OCI-M2 (cell line): ENCODE data around the gene KAT6B.

Experiments
- DNase-seq: peaks from one replicate; lab custom pipeline; 2025; ENCODE audit not compliant: unreplicated experiment; lab: John Stamatoyannopoulos, UW

The KAT6B gene

DNA sequence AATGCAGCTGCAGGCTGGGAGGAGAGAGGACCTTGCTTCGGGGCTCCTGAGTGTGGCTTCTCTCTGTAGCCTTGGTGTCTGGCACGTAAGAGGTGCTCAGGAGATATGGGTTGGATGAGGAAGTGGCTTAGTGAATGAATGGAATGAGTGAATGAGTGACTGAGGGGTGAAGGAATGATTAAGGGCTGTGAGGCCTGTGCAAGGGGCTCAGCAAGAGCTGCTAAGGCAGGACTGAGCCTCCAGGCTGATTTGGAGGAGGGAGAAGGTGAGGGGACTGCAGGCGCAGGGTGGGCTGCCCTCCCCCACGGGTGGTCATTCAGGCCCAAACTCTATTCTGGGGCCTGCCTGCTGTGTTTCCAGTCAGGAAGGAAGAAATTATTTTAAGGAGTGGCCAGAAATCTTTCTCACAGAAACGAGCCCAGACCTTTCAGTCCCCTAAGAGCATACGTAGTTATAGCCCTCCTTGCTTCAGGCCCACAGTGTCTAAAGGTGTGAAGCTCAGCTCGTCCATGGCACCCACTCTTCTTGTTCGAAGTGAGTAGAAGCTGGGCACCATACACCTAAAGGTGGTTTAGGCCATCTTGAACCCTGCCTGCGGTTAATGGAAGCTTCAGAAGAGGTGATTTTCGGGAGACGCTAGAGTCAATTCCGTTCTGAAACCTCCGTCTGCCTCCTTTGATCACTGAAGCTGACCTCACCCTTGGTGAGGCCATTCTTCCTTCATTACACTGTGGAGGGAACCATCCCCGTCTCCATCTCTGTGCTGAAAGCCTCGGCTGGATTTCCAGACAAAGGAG lies 235.5 kb downstream of the KAT6B start:
- no peak for DNase-seq

DNA sequence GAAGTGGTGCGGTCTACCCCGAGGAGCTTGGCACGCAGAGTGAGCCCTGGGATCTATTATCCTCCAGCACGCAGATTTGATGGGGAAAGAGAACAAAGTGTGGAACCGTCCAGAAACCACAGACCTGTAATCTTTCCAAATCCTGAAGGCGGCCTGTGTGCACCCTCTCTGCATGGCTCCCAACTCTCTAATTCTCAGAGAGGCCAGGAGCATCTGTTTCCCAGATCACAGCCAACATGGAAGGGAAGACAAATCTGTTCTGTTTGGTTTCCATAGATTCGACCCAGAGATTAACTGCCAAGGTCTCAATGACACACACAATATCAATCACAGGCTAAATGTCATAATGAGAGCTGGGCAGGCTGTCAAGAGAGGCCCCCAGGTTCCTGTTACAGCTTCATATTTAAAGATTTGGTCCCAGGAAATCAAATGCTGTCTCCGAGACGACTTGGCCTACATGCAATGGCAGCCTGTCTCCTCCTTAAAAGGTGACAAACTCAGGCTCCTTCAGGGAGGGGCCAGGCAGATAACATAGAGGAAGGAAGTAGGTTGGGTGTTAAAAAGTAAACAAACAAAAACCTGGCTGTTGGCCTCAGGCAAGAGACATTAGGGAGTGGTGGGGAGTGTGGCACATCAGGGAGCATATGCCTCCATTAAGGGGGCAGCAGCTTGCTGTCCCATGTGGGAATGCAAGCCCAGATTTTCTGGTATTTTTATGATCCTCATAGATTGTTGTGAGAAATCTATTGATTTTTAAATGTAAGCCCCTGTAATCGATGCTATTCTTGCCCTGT lies 236.3 kb downstream of the KAT6B start:
- DNase-seq, result no peak

DNA sequence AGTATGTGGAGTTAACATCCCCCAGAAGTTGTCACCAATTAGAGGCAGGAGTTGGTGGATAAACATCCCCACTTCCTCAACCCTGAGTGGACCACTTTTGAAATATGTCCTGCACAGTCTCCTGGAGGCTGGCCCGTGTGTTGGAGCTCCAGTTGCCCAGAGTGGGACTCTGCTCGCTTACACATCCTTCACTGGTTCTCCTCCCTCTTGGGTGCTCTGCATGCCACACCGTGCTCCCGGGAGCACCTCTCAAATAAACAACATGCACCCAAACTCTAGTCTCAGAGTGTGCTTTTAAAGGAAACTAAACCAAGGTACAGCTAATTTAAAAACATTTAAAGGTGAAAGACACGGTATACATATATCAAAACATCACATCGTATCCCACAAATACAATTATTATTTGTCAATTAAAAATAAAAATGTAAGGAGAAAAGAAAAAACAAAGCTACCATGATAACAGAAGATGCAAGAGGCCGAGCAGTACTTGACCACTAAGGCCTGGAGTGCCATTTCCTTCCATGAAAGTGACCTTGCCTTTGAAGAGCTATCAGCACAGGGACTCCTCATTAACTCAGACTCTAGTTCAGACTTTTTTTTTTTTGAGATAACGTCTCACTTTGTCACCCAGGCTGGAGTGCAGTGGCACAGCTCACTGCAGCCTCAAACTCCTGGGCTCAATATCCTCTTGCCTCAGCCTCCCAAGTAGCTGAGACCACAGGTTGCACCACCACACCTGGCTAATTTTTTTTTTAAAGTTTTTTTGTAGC lies 237.2 kb downstream of the KAT6B start:
- no peak for DNase-seq

DNA sequence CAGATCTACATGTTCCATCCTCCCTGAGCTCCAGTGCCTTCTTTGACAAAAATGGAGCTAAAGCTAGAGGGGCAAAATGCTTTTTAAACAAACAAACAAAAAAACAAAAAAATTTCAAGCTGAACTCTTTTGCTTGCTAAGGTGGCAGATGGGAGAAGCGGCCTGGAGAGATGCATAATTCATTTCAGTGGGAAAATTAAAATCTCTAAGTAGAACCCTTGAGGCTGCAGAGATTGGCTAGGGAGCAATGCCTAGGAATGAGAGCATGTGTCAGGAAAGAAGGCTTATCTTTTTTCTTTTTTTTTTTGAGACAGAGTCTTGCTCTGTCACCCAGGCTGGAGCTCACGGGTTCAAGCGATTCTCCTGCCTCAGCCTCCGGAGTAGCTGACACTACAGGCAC lies 238.7 kb downstream of the KAT6B start:
- DNase-seq, result no peak

DNA sequence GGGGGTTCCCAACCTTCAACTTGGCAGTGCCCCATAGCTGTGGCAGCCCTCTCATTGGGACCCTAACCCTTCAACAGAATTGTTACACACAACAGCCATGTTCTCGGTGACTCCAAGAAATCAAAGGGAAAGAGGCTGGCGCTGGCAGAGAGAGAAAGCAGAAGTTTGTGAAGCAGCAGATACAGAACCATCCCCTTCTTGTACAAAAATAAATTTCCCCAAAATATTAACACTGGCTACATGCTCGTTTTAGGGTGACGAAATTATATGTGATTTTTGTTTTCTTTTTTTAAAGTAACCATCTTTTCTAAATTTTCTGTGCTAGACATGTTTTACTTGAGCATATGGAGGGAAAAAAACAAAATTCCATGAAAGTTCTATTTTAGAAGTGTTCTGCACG lies 239.9 kb downstream of the KAT6B start:
- no peak for DNase-seq

DNA sequence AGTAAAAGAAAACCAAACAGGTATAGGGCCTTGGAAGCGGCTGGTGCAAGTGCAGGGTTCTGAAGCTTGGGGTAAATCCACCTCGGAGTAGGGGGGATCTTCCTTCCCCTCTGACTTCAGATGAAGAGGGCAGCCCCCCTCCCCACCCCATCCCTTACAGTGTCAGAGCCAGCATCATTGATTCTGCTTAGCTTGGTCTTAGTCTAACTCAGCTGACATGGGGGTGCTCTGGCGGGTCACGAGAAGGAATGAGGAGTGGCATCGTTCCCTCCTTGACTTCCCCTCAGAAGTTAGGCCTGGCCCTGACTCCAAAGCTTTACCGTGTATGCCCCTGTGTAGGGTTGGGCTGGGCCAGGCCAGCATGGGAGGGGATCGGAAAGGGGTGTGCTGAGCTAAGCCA lies 240.9 kb downstream of the KAT6B start:
- no peak for DNase-seq

DNA sequence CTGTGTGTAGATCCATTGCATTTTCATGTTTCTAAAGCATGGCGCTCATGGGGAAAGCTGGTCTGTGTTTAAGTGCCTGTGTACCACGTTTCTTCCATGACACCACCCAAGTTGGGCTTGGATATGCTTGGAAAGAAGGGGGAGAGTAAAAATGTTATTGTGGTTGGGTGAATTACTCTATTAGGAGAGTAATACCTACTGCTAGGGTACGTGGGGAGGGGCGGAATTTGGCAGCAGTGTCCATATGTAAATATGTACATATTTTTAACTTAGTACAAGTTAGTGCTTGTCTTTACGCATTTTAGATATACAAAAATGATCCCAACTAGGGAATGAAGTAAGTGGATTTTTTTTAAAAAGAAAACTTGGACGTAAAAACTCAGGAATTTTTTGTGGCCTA lies 242.1 kb downstream of the KAT6B start:
- DNase-seq, result no peak

DNA sequence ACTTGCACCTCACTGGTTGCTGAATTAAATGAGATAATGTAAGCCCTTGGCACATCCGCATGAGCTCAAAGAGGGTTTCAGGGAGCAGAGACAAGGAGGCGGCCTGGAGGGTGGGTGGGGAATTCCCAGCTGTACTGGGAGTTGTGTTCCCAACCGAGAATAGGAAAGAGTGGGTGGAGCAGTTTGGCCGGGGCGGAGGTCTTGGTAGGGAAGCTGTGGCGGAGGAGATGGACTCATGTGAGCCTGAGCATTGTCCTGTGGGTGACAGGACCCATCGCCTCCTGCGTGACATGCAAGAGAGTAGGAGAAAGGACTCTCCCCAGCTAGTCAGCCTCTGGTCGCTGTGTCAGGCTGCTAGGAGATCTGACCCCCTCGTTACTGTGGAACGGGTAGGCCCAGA lies 244.1 kb downstream of the KAT6B start:
- no peak for DNase-seq

DNA sequence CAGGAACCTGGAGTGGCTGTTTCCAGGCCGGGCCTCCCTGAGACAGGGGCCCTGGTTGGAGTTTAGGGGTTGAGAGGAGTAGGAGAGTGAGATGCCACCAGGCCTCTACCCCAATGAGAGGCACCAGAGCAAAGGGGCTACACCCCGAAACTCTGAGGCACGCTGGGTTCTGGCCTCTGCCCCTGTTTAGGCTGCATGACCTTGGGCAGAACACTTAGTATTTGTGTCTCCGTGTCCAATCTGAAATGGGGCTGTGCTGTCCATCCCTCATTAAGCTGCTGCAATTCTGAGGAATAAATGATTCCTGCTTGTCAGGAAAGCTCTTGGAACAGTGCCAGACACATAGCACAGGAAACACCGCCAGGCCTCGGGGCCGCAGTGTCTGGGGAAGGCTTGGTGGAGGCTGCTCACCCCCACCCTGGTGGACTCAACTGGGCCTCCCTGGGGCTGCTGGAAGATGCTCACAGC lies 244.6 kb downstream of the KAT6B start:
- DNase-seq, result no peak

DNA sequence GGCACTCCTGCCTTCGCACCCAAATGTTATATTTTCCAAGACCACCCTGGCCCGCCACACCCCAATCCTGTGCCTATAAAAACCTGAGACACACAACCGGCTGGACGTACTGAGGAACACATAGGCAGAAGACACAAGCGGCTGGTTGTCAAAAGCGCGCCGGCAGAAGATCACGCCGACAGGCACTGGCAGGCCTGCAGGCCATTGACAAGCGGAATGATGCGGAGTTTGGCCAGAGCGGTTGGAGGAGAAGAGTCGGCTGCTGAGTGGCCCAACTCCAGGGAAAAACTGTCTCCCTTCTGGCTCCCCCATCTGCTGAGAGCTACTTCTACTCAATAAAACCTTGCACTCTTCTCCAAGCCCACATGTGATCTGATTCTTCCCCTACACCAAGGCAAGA lies 245.4 kb downstream of the KAT6B start:
- no peak for DNase-seq

DNA sequence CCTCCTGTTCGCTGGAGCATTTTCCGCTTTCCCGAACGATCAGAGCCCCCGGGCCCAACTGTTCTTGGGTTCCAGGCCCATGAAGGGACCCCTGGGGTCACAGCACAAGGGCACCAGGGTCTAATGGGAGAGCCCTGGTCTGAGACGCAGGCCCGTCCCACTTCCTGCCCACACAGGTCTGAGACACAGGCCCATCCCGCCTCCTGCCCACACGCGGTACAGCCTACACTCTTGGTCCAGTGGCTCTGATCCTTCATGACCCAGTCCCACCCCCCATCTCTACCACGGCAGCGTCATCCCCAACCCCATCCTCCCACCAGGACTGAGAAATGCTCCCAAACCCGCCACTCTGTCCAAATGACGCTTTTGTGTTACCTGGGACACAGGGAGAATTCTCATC lies 246.3 kb downstream of the KAT6B start:
- DNase-seq, result no peak

DNA sequence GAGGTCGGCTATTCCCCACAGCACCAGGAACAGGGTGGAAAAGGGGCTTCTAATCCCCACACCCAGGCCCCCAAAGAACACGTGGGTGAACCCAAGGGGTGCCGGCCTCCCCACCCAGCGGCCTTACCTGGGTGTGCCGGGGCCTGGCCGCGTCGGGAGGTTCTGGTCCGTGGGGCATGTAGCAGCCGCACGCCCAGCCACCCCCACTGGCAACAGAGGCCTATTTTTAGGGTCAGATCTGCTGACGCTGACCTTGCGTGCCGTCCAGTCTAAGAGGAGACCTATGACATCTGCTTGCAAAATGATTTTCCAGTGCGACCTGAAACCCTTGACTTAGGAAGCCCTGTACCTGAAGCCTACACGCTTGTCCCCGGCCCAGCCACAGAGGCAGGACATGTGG lies 247.0 kb downstream of the KAT6B start:
- DNase-seq, result no peak

DNA sequence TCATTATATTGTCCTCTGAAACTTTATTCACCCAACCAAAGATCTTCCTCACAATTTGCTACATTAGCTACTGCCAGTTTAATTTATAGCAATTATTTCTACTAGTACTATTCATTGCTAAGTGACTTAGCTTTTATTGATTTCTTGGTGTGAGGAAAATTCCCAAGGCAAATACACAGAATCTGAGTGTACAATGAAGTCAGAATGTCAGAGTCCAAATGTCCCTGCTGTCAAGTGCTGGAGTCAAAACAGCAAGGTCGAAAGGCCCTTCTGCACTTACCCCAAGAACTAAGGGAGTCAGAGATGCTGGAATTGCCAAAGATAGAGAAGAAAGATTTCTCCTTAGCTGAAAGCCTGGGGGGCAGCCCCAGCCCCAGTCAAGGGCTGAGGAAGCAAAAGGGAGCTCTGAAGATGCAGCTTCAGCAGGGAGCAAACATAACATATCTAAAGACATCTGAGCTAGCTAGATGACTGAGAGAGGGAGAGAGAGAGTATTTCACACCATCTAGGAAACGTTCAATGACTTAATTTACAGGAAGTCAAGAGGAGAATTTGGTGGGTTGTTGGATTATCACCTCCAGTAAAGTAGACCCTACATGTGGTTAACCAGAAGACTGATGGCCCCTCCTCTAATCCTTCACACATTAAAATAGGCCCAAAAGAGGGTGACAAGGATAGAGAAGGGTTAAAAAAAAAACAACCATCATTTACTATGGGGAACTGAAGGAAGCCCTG lies 248.5 kb downstream of the KAT6B start:
- no peak for DNase-seq

DNA sequence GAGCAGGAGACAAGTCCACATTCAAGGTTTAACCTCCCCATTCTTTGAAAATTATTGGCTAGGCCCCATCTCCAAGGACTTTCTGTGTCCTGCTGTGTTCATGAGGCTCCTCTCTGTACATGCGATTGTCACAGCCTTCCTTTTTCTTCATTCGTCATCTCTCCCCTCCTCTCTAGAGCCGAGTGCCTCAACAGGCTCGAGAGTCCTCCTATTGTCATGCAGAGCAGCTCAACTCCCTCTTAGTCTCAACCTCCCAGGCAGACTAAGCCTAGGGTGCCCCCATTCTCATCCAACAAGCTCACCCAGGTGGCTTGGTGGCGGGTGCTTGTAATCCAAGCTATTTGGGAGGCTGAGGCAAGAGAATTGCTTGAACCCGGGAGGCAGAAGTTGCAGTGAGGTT lies 249.9 kb downstream of the KAT6B start:
- no peak for DNase-seq

DNA sequence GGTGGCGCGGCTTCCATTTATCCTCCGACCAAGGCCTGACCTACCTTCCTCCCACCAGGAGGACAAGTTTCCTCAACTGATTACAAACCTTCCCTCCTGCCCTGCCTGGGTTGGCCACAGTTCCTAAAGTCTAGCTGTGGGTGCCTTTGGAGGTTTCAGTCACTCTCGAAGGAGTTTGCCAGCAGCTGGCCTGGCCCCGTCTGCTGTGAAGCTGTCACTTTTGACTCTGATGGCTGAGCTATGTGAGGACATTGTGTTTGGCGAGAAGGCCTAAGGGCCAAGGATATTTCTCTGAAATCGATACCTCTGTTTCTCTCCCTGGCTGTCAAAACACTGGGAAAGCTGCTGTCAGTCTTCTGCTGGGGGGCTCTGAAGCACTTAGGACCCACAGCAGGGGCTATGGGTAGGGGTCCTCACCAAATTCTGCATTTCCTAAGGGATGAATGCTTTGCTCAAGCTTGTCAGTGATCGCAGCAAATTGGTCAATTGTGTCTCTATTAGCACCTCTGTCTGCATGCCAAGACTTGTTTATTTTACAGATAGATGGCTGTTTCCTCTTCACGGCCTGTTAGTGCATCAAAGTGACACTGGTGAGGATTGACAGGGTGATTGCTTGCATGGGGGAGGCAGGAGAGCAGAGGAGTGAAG lies 253.2 kb downstream of the KAT6B start:
- no peak for DNase-seq

DNA sequence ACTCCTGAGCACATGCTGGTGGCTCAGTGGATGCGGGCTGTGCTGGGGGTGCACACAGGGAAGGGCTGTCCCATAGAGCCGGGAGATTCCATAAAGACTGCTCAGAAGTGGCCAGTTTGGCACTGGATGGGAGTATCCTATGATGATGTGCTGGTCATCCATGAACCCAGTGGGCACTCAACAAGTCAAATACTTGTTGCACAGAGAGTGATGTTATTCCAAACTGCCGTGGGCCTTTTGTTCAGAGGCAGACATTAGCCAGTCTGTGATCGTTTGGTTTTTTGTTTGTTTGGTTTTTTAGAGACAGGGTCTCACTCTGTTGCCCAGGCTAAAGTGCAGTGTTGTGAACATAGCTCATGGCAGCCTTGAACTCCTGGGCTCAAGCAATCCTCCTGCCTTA lies 254.2 kb downstream of the KAT6B start:
- DNase-seq, result no peak

DNA sequence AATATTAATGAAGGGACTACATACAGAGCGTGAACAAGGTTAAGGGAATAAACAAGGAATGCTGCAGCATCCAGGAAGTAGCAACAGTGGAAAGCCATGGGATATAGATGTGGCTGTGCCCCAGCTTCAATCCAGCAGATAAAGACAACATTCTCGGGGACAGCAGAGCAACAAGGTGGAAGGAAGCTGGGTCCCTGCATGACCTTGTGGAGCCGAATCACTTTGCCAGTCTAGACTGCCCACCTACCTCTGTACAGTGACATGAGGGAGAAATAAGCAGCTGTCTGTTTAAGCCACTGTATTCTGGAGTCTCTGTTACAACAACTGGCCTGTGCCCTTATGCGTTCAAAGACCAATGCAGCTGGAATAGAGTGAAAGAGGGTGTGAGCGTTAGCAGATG lies 255.0 kb downstream of the KAT6B start:
- DNase-seq, result no peak
